HG02870 (cell line): ENCODE measurements around the gene TPRN.

ENCODE experiments used
- ATAC-seq: cut with Tn5 transposase; IDR thresholded peaks from one replicate; pipeline ENCODE4 v1.9.1; 2021; ENCODE audit warnings: mild to moderate bottlenecking, moderate library complexity; ENCODE audit not compliant: unreplicated experiment

The TPRN gene

GRCh38 chr9:137175345-137175961, 25.1 kb downstream of the TPRN start:
- ATAC-seq = no peak

- ATAC-seq = no peak
Observed at GRCh38 chr9:137174722-137175293, 25.7 kb downstream of the TPRN start.

- ATAC-seq = no peak
Observed at GRCh38 chr9:137173796-137174664, 26.5 kb downstream of the TPRN start.

- no peak for ATAC-seq
Observed at GRCh38 chr9:137172901-137173795, 27.4 kb downstream of the TPRN start.

GRCh38 chr9:137171149-137171900, 29.2 kb downstream of the TPRN start:
- no peak for ATAC-seq

GRCh38 chr9:137170486-137171148, 29.9 kb downstream of the TPRN start:
- ATAC-seq = no peak

- no peak for ATAC-seq
Observed at GRCh38 chr9:137169896-137170358, 30.6 kb downstream of the TPRN start, which contains the start of gene LRRC26. Gene LRRC26, minus strand, starts transcription at chr9:137170051. Its CDS starts 108 bp downstream, at chr9:137169943.

- ATAC-seq = no peak
Observed at GRCh38 chr9:137168904-137169856, 31.4 kb downstream of the TPRN start.

GRCh38 chr9:137168573-137168903, 32.0 kb downstream of the TPRN start:
- no peak for ATAC-seq

- ATAC-seq = no peak
Observed at GRCh38 chr9:137167747-137168572, 32.6 kb downstream of the TPRN start.

GRCh38 chr9:137167277-137167746, 33.2 kb downstream of the TPRN start:
- ATAC-seq = no peak

- no peak for ATAC-seq
Observed at GRCh38 chr9:137166380-137167229, 33.9 kb downstream of the TPRN start.

GRCh38 chr9:137165250-137165836, 35.2 kb downstream of the TPRN start:
- ATAC-seq = no peak

- ATAC-seq = no peak
Observed at GRCh38 chr9:137164370-137165249, 35.9 kb downstream of the TPRN start.

- no peak for ATAC-seq
Observed at GRCh38 chr9:137163805-137164204, 36.7 kb downstream of the TPRN start.
